GM15510 (cell line): ENCODE data around the gene MS4A12.

Experiments
- POLR2A ChIP-seq: IDR thresholded peaks from 3 replicates; pipeline ENCODE4 v1.6.1; 2011; ENCODE audit warnings: borderline replicate concordance; ENCODE audit not compliant: insufficient read length; ENCODE audit errors: extremely low read depth

MS4A12 gene, protein sequence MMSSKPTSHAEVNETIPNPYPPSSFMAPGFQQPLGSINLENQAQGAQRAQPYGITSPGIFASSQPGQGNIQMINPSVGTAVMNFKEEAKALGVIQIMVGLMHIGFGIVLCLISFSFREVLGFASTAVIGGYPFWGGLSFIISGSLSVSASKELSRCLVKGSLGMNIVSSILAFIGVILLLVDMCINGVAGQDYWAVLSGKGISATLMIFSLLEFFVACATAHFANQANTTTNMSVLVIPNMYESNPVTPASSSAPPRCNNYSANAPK

DNA sequence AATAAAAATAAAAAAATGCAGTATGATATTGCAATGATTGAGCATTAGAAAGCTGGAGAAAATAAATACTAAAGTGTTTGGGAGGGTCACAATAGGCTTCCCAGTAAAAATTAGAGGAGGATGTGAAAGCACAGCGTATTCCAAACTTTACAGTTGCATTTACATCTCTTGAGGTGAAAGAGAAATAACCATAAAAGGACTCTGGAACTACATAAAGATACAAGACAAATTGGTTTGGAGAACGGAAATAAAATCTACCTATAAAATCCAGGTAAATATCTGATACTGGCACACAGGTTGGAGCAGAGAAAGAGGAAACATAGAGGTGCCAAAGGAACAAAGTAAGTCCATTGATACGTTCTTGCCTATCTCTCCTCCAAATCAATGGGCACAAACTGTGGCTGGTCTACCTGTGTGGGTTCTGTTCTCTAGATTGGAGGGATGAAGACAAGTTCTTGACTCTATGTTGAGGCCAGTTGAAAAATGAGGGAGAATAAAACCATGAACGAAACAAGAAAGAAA lies at the start of gene MS4A12:
Gene MS4A12 (plus strand): TSS at position 291 of the 522 bp plus-strand sequence. CDS start 4,541 bp downstream, outside the sequence.
- no peak for TF ChIP-seq POLR2A

DNA sequence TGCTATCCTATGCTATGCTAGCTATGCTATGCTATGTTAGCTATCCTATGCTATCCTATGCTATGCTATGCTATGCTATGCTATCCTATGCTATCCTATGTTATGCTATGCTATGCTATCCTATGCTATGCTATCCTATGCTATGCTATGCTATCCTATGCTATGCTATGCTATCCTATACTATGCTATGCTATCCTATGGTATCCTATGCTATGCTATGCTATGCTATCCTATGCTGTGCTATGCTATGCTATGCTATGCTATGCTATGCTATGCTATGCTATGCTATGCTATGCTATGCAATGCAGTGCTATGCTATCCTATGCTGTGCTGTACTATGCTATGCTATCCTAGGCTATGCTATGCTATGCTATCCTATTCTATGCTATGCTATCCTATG lies 45.5 kb upstream of the MS4A12 start:
- TF ChIP-seq POLR2A, result no peak

GRCh38 chr11:60447846-60448245 lies 44.7 kb upstream of the MS4A12 start:
- no peak for TF ChIP-seq POLR2A

GRCh38 chr11:60454212-60454611 lies 38.4 kb upstream of the MS4A12 start:
- no peak for TF ChIP-seq POLR2A

- TF ChIP-seq POLR2A, result peak; percentile 79
These were observed 37.0 kb upstream of the MS4A12 start, which contains the start of gene MS4A1 for GRCh38 chr11:60455531-60456042. Gene MS4A1 (plus strand): TSS chr11:60455847. CDS start chr11:60462375, 6,528 bp downstream.

GRCh38 chr11:60457576-60457975 lies 35.0 kb upstream of the MS4A12 start:
- peak; percentile 58 for TF ChIP-seq POLR2A

- no peak for TF ChIP-seq POLR2A
These were observed 33.2 kb upstream of the MS4A12 start for GRCh38 chr11:60459345-60459744.

- TF ChIP-seq POLR2A, result no peak
These were observed 23.7 kb upstream of the MS4A12 start for GRCh38 chr11:60468829-60469228.

- TF ChIP-seq POLR2A, result no peak
These were observed 22.9 kb upstream of the MS4A12 start for GRCh38 chr11:60469723-60470122.

GRCh38 chr11:60477035-60477445 lies 15.5 kb upstream of the MS4A12 start:
- TF ChIP-seq POLR2A, result no peak

DNA sequence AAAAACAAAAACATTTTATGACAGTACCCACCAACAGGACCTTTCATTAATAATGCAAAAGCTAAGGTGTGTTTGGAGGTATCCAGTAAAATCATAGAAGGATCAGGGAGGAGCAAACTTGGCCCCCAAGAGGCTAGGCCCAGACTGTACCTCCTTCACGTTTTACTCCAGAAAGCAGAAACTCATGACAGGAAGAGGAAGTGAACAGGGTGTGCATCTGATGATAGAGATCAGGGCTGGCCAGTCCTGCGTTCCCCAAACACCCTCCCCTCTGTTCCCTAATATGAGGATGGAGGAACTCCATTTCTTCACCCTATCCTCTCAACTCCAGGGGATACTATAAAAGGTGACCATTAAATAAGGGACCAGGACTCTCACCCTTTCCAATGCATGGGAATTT lies 10.2 kb upstream of the MS4A12 start:
- no peak for TF ChIP-seq POLR2A

- no peak for TF ChIP-seq POLR2A
These were observed 6.6 kb upstream of the MS4A12 start for GRCh38 chr11:60485987-60486386.

GRCh38 chr11:60493454-60493853 lies 876 bp downstream of the MS4A12 start:
- TF ChIP-seq POLR2A, result no peak

GRCh38 chr11:60498399-60498798 lies 5.8 kb downstream of the MS4A12 start:
- no peak for TF ChIP-seq POLR2A

DNA sequence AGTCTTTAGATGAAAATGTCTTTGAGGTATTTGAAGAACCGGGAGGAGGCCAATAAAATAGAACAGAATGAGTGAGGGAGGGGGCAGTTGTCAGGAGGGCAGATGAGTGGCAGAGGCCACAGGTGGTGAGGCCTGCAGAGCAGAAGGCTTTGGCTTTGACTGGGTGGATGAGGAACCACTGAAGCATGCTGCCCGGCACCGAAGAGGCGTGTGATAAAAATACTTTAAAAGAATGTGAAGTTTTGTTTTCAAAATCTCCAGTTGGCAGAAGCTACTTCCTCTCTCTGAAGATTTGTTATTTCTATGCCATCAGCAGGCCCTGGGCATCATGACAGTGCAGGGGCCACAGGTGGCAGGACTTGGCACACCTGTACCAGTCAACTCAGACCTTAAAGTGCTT lies 6.3 kb downstream of the MS4A12 start:
- TF ChIP-seq POLR2A, result no peak
